HG02884 (cell line): Measurements from ENCODE around the gene FAM184B.
"Not testable (repeated sequence)": the region's sequence is repeated elsewhere in the genome, so short reads cannot be mapped to it uniquely, and the experiment has no call there.

Source experiments
- ATAC-seq: cut with Tn5 transposase; IDR thresholded peaks from one replicate; pipeline ENCODE4 v1.9.1; 2021; ENCODE audit warnings: mild to moderate bottlenecking, moderate library complexity; ENCODE audit not compliant: unreplicated experiment

The FAM184B gene

DNA sequence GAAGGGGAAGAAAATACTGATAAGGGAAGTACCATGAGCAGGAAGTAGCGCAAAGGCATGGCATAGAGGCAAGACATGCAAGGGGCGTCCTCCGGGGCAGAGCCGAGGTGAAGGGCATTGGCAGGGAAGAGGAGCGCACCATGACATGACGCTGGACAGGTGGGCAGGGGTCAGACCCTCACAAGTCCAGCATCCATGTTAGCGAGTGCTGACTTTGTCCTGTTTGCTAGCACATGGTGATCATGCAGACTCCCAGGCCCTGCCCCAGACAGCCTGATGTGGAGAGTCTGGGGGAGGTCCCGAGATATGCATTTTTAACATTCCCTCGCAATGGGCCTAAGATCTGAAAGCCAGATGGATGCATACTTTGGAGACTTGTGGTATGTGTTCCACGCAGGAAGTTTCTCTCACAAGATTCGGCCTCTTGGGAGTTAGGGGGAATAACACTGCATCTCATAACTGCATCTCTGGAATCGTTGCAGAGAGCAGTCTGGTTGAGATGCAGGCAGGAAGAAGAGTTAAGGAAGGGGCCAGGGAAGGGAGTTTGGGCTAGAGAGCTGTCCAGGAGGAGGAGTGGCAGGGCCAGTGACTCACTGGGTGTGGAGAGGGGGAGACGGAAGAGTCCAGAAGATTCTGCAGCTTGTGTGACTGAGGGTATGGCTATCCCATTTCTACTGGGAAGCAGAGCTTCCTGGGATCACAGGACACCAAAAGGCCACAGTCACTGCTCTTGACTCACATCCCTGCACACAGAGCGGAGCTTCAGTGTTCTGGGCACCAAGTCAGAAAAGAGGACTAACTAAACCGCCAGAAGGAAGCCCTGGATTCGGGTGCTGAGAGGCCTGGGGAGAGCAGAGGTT, 59.7 kb downstream of the FAM184B start:
- no peak for ATAC-seq

GRCh38 chr4:17719106-17719505, 62.3 kb downstream of the FAM184B start:
- ATAC-seq = no peak

- no peak for ATAC-seq
Measured at GRCh38 chr4:17718471-17718870, 63.0 kb downstream of the FAM184B start.

DNA sequence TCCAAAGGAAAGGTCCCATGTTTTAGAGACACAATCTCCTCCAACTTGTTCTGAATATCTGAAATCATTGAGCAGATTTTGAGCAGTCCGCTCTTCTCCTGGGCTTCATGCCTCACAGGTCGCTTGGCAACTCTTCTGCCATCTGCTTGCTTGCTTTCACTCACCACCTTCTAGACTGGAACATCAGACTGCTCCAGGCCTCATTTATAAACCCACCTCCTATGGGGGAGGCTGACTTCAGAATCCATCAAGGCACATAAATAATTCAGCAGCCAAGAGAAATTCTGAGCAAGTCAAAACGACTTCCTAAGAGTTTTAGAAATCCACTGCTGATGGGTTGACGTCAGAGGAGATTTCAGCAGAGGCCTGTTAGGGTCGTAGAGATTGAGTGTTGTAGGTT, 64.1 kb downstream of the FAM184B start:
- no peak for ATAC-seq

DNA sequence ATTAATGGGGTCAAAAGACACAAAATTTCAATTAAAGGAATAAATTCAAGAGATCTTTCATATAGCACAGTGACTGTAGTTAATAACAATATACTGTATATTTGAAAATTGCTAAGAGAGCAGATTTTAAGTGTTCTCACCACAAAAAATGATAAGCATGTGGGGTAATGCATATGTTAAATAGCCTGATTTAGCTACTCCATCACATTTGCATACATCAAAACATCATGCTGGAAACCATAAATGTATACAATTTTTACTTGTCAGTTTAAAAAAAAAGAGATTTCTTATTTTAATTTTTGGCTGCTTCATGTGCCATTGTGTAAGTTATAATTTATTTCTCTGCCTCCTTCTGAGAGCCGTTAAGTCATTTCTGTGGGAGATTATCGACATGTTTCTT, 65.9 kb downstream of the FAM184B start:
- no peak for ATAC-seq

GRCh38 chr4:17713779-17714178, 67.6 kb downstream of the FAM184B start:
- ATAC-seq = no peak

DNA sequence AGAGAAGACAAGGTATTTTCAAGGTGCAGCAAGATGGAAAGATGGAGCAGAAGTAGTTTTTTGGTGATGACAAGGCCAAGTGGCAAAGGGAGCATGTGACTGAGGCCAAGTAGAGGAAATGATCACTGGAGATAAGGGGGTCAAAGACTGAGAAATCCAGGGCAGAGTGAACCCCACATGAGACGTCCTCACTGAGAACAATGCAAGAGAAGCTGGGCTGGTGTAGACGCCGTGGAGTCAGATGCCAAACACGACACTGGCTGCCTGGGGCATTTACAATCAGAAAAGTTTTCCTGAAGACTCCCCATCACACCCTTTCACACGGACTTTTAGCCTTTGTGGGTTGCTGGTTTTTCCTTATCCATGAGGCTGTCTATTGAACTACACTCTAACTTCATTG, 69.3 kb downstream of the FAM184B start:
- ATAC-seq = no peak

GRCh38 chr4:17711206-17711605, 70.2 kb downstream of the FAM184B start:
- ATAC-seq = not testable (repeated sequence)

DNA sequence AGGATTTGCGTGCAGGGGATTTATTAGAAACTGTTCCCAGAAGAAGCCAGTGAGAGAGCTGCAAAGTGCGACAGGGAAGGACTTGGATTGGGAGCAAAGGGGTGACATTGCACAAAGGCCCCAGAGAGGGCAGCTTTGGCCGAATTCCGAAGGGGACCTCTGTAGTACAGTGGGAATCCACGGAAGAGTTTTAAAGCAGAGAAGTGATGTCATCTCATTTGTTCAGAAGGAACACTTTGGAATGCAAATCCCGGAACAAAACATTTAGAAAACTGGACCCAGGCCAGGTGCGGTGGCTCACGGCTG, 71.7 kb downstream of the FAM184B start:
- no peak for ATAC-seq

- ATAC-seq = no peak
Measured at GRCh38 chr4:17708992-17709762, 72.2 kb downstream of the FAM184B start.

- ATAC-seq = no peak
Measured at GRCh38 chr4:17707671-17708070, 73.8 kb downstream of the FAM184B start.

DNA sequence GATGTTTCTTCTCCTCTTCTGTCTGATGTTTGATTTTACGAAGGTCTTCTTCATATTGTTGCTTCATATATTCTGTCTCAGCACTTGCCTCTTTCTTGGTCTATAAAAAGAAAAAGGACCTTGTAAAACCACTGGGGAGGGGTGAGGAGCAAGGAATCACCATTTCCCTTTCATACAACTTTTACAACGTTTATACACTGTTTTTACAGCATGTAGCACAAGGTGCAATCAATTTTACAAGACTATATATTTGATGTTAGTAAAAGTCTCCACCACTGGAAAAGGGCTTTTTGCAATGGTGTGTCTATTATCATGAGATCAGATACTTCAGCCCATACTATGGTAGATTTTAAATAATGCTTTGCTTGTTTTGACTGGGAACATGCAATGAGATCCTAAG, 76.3 kb downstream of the FAM184B start:
- ATAC-seq = no peak

DNA sequence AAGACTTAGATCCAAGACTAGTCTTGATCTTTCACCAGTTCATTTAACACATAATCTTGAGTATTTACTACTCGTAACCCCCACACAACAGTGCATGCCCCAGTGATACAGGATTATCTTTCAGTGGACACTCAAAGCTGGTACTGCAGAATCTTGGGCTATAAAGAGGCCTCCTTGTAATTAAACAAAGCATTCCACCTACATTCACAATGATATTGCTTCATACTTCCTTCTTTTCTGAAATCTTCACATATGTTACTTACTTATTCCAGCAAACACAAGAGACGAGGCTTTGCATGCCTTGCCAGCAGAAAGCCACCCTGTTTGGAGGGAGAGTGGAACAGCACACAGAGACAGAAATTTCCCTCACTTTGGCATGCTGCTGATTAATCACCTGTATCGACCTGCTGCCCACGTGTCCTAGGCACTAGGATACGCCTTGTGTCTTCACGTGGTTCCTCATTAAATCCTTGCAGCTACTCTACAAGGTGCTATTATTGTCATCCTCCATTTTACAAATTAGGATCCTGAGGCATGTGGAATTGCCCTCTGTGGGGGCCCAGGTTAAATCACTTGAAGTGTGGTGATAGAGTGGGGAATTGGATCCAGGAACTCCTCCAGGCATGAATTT, 77.3 kb downstream of the FAM184B start:
- ATAC-seq = no peak

- ATAC-seq = no peak
Measured at GRCh38 chr4:17702641-17703040, 78.8 kb downstream of the FAM184B start.

- no peak for ATAC-seq
Measured at GRCh38 chr4:17701882-17702281, 79.5 kb downstream of the FAM184B start.

DNA sequence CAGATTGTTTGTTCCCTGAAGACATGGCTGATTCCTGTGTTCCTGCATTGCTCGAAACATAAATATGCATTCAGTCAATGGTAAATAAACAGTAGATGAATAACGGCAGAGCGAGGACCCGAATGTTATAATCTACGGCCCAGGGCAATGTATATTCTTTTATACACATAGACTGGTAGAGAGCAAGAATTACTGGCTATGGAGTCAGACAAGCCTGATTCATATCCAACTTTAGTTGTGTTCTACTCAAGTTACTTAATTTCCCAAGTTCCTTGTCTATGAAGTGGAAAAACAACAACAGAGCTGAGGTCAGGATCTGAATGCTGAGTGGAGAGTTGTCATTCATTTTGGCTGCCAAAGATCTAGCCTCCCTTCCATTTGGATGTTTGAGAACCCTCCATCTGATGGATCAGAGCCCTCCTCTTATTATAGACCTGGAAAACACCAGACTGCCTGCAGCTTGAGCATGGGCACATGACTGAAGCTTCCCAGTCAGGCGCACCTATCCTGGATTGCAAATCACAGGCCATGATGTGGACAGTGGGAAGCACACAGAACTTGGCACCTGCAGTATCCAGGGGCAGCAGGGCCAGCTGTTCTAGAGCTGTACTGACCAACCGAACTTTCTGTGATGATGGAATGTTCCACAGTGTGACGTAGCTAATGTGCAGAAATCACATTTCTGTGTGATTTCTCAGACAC, 80.1 kb downstream of the FAM184B start:
- ATAC-seq = no peak

GRCh38 chr4:17699380-17699779, 82.0 kb downstream of the FAM184B start:
- no peak for ATAC-seq

- no peak for ATAC-seq
Measured at GRCh38 chr4:17698116-17698515, 83.3 kb downstream of the FAM184B start.

GRCh38 chr4:17695341-17695740, 86.1 kb downstream of the FAM184B start:
- ATAC-seq = no peak

DNA sequence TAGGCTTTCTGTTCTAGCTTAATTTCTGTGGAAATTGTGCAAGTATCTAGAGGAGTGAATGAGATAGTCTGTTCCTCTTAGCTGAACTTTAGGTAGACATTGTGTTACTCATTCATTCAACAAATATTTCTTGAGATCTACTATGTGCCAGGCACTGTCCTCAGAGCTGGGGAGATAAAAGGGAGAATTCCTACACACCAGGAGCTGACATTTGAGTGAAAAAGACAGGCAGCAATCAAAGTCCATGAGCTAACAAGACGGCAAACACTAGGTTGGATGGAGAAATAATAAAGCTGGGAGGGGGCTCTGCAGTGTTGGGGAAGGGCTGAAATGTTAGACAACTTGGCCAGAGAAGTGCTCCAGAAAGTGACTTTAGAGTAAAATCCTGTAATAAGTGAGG, 86.9 kb downstream of the FAM184B start:
- ATAC-seq = no peak

DNA sequence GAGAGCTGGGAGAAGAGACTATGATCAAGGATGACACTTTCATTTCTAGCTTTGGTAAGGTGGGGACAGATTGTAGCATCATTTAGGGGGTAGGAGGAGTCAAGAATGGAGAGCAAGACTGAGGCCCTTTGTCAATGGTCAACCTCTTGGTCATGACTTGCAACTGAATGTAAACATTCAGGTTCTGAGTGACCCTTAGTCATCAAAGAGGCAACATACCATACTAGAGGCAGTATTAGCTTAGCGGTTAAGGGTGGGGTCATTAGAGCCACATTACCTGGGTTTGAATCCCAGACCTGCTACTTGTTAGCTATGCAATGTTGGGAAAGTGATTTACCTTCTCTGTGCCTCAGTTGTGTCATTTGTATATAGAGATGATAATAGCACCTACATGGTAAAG, 90.5 kb downstream of the FAM184B start:
- no peak for ATAC-seq
